Panc1 (cell line): Measurements from ENCODE around the gene KIAA1217.

Experiments
- CTCF ChIP-seq: fragments of 450-650 bp; IDR thresholded peaks from 2 replicates; pipeline ENCODE4 v1.5.1; 2017; ENCODE audit warnings: mild to moderate bottlenecking
- POLR2AphosphoS5 ChIP-seq: IDR thresholded peaks from 2 replicates; pipeline ENCODE4 v1.6.1; 2012; ENCODE audit warnings: mild to moderate bottlenecking, low read depth, low read length, moderate library complexity
- SIN3A ChIP-seq: IDR thresholded peaks from 2 replicates; pipeline ENCODE4 v1.6.1; 2012; ENCODE audit warnings: low read depth, mild to moderate bottlenecking, low read length, moderate library complexity, borderline replicate concordance; ENCODE audit not compliant: insufficient read depth
- TCF7L2 ChIP-seq: IDR thresholded peaks from 2 replicates; pipeline ENCODE4 v1.6.1; 2011; ENCODE audit warnings: mild to moderate bottlenecking, low read depth, low read length, inconsistent platforms

- TF ChIP-seq CTCF (no peak), SIN3A (no peak), POLR2AphosphoS5 (no peak), TCF7L2 (no peak)
Observed at GRCh38 chr10:24375510-24375909, 166.6 kb downstream of the KIAA1217 start.
